GM23338 (cell line): ENCODE results near the gene ITPR2. TPM values are rescaled to one million over a fixed set of nuclear protein-coding genes. Genes with fewer than 3 reads are reported as not detected.
A peak's percentile ranks its signal among the peaks of the same experiment; 100 is the strongest.

Source experiments
- ATAC-seq: fragments of 200-7000 bp; cut with Tn5 transposase; 3 replicates; pipeline ENCODE4 v1.9.1; 2020
- DNase-seq: peaks from one replicate; pipeline ENCODE4 v3.0.0-alpha.2; 2015; ENCODE audit warnings: low spot score
- H2AFZ ChIP-seq: fragments of 200-600 bp; sonication (generic); 2 replicates; pipeline ENCODE4 v1.8.0; 2016; ENCODE audit warnings: antibody characterized with exemption, mild to moderate bottlenecking, moderate library complexity
- H3F3A ChIP-seq: fragments of 200-600 bp; sonication (generic); replicated peaks from 2 replicates; pipeline ENCODE4 v1.8.0; 2017; ENCODE audit warnings: antibody characterized with exemption, mixed run types, low read depth
- H3K27ac ChIP-seq: fragments of 200-600 bp; sonication (generic); 2 replicates; pipeline ENCODE4 v1.6.1; 2016; ENCODE audit warnings: low read depth
- H3K27me3 ChIP-seq: fragments of 200-600 bp; sonication (generic); 2 replicates; pipeline ENCODE4 v1.8.0; 2016; ENCODE audit warnings: mild to moderate bottlenecking, mixed run types, moderate library complexity; ENCODE audit not compliant: insufficient read depth
- H3K36me3 ChIP-seq: fragments of 200-600 bp; sonication (generic); 2 replicates; pipeline ENCODE4 v1.8.0; 2016; ENCODE audit warnings: mild to moderate bottlenecking; ENCODE audit not compliant: insufficient read depth
- H3K4me1 ChIP-seq: fragments of 200-600 bp; sonication (generic); 2 replicates; pipeline ENCODE4 v1.8.0; 2016; ENCODE audit warnings: mild to moderate bottlenecking, moderate library complexity; ENCODE audit not compliant: insufficient read depth
- H3K4me2 ChIP-seq: fragments of 200-600 bp; sonication (generic); 2 replicates; pipeline ENCODE4 v1.7.1; 2017; ENCODE audit warnings: mixed run types
- H3K4me3 ChIP-seq: fragments of 200-600 bp; sonication (generic); 2 replicates; pipeline ENCODE4 v1.6.1; 2016; ENCODE audit warnings: mixed run types
- H3K79me2 ChIP-seq: fragments of 200-600 bp; sonication (generic); replicated peaks from 2 replicates; pipeline ENCODE4 v1.8.0; 2017; ENCODE audit warnings: mild to moderate bottlenecking; ENCODE audit not compliant: insufficient read depth
- H3K9me2 ChIP-seq: fragments of 200-600 bp; sonication (generic); 2 replicates; pipeline ENCODE4 v1.8.0; 2017; ENCODE audit not compliant: insufficient read depth
- H4K20me1 ChIP-seq: fragments of 200-600 bp; sonication (generic); replicated peaks from 2 replicates; pipeline ENCODE4 v1.8.0; 2017; ENCODE audit warnings: mild to moderate bottlenecking; ENCODE audit not compliant: insufficient read depth
- H3K27ac Mint-ChIP-seq: 2 replicates; pipeline ENCODE4 v1.8.0; 2020; ENCODE audit warnings: inconsistent platforms, mild to moderate bottlenecking, moderate library complexity, mixed read lengths
- H3K27me3 Mint-ChIP-seq: 3 replicates; pipeline ENCODE4 v1.8.0; 2022; ENCODE audit warnings: low read depth, mild to moderate bottlenecking, moderate library complexity, mixed read lengths, inconsistent platforms; ENCODE audit not compliant: insufficient read depth, poor library complexity
- H3K36me3 Mint-ChIP-seq: 3 replicates; pipeline ENCODE4 v1.8.0; 2021; ENCODE audit warnings: low read depth, mild to moderate bottlenecking, inconsistent platforms, moderate library complexity, mixed read lengths
- H3K4me1 Mint-ChIP-seq: 3 replicates; pipeline ENCODE4 v1.8.0; 2020; ENCODE audit warnings: mild to moderate bottlenecking, inconsistent platforms, mixed read lengths
- H3K4me3 Mint-ChIP-seq: 3 replicates; pipeline ENCODE4 v1.8.0; 2021; ENCODE audit warnings: moderate library complexity, mild to moderate bottlenecking, inconsistent platforms, mixed read lengths
- H3K9me3 Mint-ChIP-seq: 3 replicates; pipeline ENCODE4 v1.8.0; 2020; ENCODE audit warnings: moderate library complexity, mild to moderate bottlenecking, inconsistent platforms, mixed read lengths
- CREB1 ChIP-seq: fragments of 250-450 bp; sonication (Bioruptor Pico); IDR thresholded peaks from 2 replicates; pipeline ENCODE4 v1.5.0; 2020; ENCODE audit warnings: low read depth, mild to moderate bottlenecking, moderate library complexity
- CTCF ChIP-seq, 2 experiments: fragments of 200-600 bp in 1 of 2; sonication (generic) in 1 of 2; conservative IDR thresholded peaks; 2 replicates each; pipeline versions ENCODE4 v1.5.1 to v1.6.1; 2016 to 2017; ENCODE audit warnings: antibody characterized with exemption in 2 of 2, low read depth in 2 of 2, mild to moderate bottlenecking in 2 of 2, moderate library complexity in 1 of 2
- ETS1 ChIP-seq: IDR thresholded peaks from 2 replicates; pipeline ENCODE4 v1.6.1; 2016; ENCODE audit warnings: antibody characterized with exemption
- EZH2 ChIP-seq: fragments of 200-600 bp; sonication (generic); IDR thresholded peaks from one replicate; pipeline ENCODE4 v1.8.0; 2017; ENCODE audit warnings: antibody characterized with exemption, mild to moderate bottlenecking, low read depth; ENCODE audit not compliant: unreplicated experiment
- EZH2phosphoT487 ChIP-seq: fragments of 200-600 bp; sonication (generic); IDR thresholded peaks from one replicate; pipeline ENCODE4 v1.8.1; 2018; ENCODE audit warnings: antibody characterized with exemption; ENCODE audit not compliant: unreplicated experiment
- JUNB ChIP-seq: IDR thresholded peaks from one replicate; pipeline ENCODE4 v1.6.1; 2016; ENCODE audit warnings: antibody characterized with exemption; ENCODE audit not compliant: unreplicated experiment
- NANOG ChIP-seq: IDR thresholded peaks from 2 replicates; pipeline ENCODE4 v1.6.1; 2016; ENCODE audit warnings: antibody characterized with exemption, borderline replicate concordance
- POLR2AphosphoS5 ChIP-seq: IDR thresholded peaks from 2 replicates; pipeline ENCODE4 v1.6.1; 2016; ENCODE audit warnings: antibody characterized with exemption, low read depth
- REST ChIP-seq: IDR thresholded peaks from one replicate; pipeline ENCODE4 v1.6.1; 2018; ENCODE audit warnings: antibody characterized with exemption; ENCODE audit not compliant: unreplicated experiment
- STAT1 ChIP-seq: IDR thresholded peaks from one replicate; pipeline ENCODE4 v1.6.1; 2016; ENCODE audit warnings: antibody characterized with exemption; ENCODE audit not compliant: unreplicated experiment
- ZNF114 ChIP-seq: fragments of 250-450 bp; sonication (Bioruptor Pico); IDR thresholded peaks from 2 replicates; pipeline ENCODE4 v1.5.0; 2020; ENCODE audit warnings: mild to moderate bottlenecking, moderate library complexity
- ZNF331 ChIP-seq: fragments of 250-450 bp; sonication (Bioruptor Pico); IDR thresholded peaks from 2 replicates; pipeline ENCODE4 v1.5.0; 2020; ENCODE audit warnings: low read depth, mild to moderate bottlenecking, moderate library complexity
- polyA plus RNA-seq: library from polyadenylated mRNA; unstranded; fragments of >200 nt; fragmentation: Nextera tagmentation; extraction: Ambion mirVana; gene quantifications from 2 replicates; pipeline ENCODE4 v1.2.1, GENCODE V29; 2016
- total RNA-seq: library from RNA; depleted of rRNA; stranded (reverse); fragments of >200 nt; shearing (Covaris generic); gene quantifications from 2 replicates; pipeline ENCODE4 v1.2.3, GENCODE V29; 2014
- TF ChIP-seq, protein P1 (sequence below): fragments of 250-450 bp; sonication (Bioruptor Pico); IDR thresholded peaks from 2 replicates; pipeline ENCODE4 v1.5.0; 2020; ENCODE audit warnings: mild to moderate bottlenecking, moderate library complexity

ITPR2 gene
- total and polyA plus RNA-seq, 2 experiments from 2014 or later: 44.5 to 65.2 TPM

- Histone ChIP-seq H3K79me2 (no peaks in the 10 kb centered on the region), H3K36me3 (no peaks in the 10 kb centered on the region), H3K27me3 (no peaks in the 10 kb centered on the region), H3K27ac (no peak overlapping the region), H3K4me2 (no peak overlapping the region), H3K4me3 (no peak overlapping the region), H4K20me1 (no peaks in the 10 kb centered on the region), H3F3A (no peaks in the 10 kb centered on the region), H2AFZ (peak overlapping the region; percentile 47; the same call in 1 of the 2 replicates), H3K4me1 (no peaks in the 10 kb centered on the region), H3K9me2 (no peaks in the 10 kb centered on the region)
- Mint-ChIP-seq H3K9me3 (no peaks in the 10 kb centered on the region), H3K4me1 (peaks cover 2% of the 10 kb centered on the region; the same call in 1 of the 3 replicates), H3K4me3 (no peak overlapping the region), H3K36me3 (no peaks in the 10 kb centered on the region), H3K27me3 (peaks cover 2% of the 10 kb centered on the region), H3K27ac (no peak overlapping the region)
- ATAC-seq (no peak), DNase-seq (no peak)
- TF ChIP-seq CTCF (conservative IDR thresholded peaks at IDR 0.05; ENCODE audit: low read depth in 2 of 2) (no peak), JUNB (no peak), STAT1 (no peak), NANOG (no peak), CREB1 (CRISPR knock-in tag) (no peak), POLR2AphosphoS5 (no peak), EZH2 (no peak), EZH2phosphoT487 (no peak), ETS1 (no peak), ZNF114 (no peak), ZNF331 (CRISPR knock-in tag) (no peak), REST (no peak)
- TF ChIP-seq, protein P1, sequence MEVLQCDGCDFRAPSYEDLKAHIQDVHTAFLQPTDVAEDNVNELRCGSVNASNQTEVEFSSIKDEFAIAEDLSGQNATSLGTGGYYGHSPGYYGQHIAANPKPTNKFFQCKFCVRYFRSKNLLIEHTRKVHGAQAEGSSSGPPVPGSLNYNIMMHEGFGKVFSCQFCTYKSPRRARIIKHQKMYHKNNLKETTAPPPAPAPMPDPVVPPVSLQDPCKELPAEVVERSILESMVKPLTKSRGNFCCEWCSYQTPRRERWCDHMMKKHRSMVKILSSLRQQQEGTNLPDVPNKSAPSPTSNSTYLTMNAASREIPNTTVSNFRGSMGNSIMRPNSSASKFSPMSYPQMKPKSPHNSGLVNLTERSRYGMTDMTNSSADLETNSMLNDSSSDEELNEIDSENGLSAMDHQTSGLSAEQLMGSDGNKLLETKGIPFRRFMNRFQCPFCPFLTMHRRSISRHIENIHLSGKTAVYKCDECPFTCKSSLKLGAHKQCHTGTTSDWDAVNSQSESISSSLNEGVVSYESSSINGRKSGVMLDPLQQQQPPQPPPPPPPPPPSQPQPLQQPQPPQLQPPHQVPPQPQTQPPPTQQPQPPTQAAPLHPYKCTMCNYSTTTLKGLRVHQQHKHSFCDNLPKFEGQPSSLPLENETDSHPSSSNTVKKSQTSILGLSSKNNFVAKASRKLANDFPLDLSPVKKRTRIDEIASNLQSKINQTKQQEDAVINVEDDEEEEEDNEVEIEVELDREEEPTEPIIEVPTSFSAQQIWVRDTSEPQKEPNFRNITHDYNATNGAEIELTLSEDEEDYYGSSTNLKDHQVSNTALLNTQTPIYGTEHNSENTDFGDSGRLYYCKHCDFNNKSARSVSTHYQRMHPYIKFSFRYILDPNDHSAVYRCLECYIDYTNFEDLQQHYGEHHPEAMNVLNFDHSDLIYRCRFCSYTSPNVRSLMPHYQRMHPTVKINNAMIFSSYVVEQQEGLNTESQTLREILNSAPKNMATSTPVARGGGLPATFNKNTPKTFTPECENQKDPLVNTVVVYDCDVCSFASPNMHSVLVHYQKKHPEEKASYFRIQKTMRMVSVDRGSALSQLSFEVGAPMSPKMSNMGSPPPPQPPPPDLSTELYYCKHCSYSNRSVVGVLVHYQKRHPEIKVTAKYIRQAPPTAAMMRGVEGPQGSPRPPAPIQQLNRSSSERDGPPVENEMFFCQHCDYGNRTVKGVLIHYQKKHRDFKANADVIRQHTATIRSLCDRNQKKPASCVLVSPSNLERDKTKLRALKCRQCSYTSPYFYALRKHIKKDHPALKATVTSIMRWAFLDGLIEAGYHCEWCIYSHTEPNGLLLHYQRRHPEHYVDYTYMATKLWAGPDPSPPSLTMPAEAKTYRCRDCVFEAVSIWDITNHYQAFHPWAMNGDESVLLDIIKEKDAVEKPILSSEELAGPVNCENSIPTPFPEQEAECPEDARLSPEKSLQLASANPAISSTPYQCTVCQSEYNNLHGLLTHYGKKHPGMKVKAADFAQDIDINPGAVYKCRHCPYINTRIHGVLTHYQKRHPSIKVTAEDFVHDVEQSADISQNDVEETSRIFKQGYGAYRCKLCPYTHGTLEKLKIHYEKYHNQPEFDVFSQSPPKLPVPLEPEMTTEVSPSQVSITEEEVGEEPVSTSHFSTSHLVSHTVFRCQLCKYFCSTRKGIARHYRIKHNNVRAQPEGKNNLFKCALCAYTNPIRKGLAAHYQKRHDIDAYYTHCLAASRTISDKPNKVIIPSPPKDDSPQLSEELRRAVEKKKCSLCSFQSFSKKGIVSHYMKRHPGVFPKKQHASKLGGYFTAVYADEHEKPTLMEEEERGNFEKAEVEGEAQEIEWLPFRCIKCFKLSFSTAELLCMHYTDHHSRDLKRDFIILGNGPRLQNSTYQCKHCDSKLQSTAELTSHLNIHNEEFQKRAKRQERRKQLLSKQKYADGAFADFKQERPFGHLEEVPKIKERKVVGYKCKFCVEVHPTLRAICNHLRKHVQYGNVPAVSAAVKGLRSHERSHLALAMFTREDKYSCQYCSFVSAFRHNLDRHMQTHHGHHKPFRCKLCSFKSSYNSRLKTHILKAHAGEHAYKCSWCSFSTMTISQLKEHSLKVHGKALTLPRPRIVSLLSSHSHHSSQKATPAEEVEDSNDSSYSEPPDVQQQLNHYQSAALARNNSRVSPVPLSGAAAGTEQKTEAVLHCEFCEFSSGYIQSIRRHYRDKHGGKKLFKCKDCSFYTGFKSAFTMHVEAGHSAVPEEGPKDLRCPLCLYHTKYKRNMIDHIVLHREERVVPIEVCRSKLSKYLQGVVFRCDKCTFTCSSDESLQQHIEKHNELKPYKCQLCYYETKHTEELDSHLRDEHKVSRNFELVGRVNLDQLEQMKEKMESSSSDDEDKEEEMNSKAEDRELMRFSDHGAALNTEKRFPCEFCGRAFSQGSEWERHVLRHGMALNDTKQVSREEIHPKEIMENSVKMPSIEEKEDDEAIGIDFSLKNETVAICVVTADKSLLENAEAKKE (CRISPR knock-in tag): no peak
These were observed 41.7 kb upstream of the ITPR2 start for GRCh38 chr12:26874501-26875296.
